ENCODE results near the gene TMA7B. TPM values are rescaled to one million over a fixed set of nuclear protein-coding genes. Genes with fewer than 3 reads are reported as not detected.

TMA7B gene
- total RNA-seq, 1 donor from 2014 or later, result not detected

DNA sequence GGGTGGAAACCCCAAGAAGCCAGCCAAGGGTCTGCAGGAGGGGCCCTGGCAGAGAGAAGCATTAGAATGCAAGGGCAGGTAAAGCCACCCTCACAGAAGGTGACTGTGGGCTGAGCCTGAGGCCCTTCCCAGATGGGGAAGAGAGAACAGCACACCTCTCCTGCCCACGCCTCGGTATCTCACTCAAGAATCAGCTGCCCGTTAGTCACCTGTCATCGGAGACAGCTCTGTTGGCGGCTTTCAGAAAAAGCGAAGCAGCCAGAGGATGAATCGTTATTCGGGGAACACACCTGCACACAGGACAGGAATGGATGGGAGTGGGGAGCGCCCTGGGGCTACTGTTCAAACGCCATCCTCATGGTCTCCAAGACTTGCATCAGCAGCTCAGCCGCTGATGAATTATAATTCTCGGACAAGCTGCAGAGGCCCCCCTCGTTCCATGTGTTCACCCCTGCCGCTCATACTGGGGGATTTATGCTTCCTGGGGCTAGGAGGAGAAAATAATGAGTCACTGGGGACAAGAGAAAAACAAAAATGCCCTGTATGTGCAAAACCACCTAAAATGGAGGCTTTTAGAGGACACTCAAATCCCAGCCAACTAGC is 21.6 kb upstream of the TMA7B start:
- no peak overlapping the region for H3K4me3 Mint-ChIP-seq

DNA sequence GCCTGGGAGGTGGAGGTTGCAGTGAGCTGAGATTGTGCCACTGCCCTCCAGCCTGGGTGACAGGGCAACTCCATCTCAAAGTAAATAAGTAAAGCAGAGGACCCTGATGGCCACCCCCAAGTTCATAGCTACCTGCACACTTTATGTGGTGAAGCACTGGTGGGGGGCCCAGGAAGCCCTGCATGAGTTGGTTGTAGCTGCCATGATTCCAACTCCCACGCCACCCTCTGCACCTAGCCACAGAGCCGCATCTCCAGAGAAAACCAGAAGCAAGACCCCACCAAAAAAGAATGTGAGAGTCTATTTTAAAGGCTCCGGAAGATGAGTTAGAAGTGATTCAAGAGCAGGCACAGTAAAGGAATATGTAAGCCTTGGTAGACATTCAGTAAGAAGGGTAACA is 20.4 kb upstream of the TMA7B start:
- Mint-ChIP-seq H3K27me3 (ENCODE audit: low read depth) (peaks cover 4% of the 10 kb centered on the region), H3K36me3 (ENCODE audit: low read depth) (no peaks in the 10 kb centered on the region), H3K9me3 (no peaks in the 10 kb centered on the region), H3K4me1 (peaks cover 25% of the 10 kb centered on the region), H3K27ac (ENCODE audit: unreplicated experiment) (no peak overlapping the region), H3K4me3 (no peak overlapping the region)
- no peak for DNase-seq (ENCODE audit: low read depth, low spot score)
- TF ChIP-seq, protein P1, sequence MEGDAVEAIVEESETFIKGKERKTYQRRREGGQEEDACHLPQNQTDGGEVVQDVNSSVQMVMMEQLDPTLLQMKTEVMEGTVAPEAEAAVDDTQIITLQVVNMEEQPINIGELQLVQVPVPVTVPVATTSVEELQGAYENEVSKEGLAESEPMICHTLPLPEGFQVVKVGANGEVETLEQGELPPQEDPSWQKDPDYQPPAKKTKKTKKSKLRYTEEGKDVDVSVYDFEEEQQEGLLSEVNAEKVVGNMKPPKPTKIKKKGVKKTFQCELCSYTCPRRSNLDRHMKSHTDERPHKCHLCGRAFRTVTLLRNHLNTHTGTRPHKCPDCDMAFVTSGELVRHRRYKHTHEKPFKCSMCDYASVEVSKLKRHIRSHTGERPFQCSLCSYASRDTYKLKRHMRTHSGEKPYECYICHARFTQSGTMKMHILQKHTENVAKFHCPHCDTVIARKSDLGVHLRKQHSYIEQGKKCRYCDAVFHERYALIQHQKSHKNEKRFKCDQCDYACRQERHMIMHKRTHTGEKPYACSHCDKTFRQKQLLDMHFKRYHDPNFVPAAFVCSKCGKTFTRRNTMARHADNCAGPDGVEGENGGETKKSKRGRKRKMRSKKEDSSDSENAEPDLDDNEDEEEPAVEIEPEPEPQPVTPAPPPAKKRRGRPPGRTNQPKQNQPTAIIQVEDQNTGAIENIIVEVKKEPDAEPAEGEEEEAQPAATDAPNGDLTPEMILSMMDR (conservative IDR thresholded peaks at IDR 0.05), result no peak

More for the DNA sequence above, 21.6 kb upstream of the TMA7B start:
- Mint-ChIP-seq H3K27ac (ENCODE audit: unreplicated experiment) (no peak overlapping the region), H3K9me3 (no peaks in the 10 kb centered on the region), H3K36me3 (ENCODE audit: low read depth) (no peaks in the 10 kb centered on the region), H3K27me3 (ENCODE audit: low read depth) (peaks cover 4% of the 10 kb centered on the region), H3K4me1 (peaks cover 37% of the 10 kb centered on the region)
- TF ChIP-seq, protein P1 (conservative IDR thresholded peaks at IDR 0.05), result no peak
- no peak for DNase-seq (ENCODE audit: low read depth, low spot score)

DNA sequence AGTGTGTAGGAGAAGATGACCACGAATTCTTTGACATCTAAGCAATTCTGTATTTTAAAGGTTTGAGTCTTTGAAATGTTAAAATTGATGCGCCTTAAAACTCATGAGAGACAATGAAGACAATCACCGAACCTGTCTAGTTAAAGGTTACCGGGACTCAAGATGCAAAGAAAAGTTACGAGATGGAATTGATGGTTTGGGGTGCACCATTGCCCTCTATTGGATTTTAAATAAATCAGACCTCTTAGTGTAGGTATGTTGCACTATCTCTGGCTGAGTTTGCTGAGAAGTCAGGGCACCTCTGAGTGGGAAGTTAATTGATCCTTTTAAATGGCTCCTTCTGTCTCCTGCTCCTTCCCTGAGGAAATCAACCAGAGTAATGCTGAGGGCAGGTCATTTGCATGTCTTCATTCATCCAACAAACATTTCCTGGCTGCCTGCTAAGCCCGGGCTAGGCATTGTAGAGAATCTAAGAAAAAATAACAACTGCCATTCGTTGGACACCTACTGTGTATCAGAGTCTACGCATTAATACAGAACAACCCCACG is 19.4 kb upstream of the TMA7B start:
- H3K4me3 Mint-ChIP-seq, result no peak overlapping the region
- no peaks in the 10 kb centered on the region for H3K9me3 Mint-ChIP-seq
- TF ChIP-seq, protein P1 (conservative IDR thresholded peaks at IDR 0.05), result no peak
- DNase-seq (ENCODE audit: low read depth, low spot score), result no peak
- no peak overlapping the region for H3K27ac Mint-ChIP-seq (ENCODE audit: unreplicated experiment)
- H3K36me3 Mint-ChIP-seq (ENCODE audit: low read depth), result no peaks in the 10 kb centered on the region
- H3K4me1 Mint-ChIP-seq, result peaks cover 19% of the 10 kb centered on the region
- peaks cover 4% of the 10 kb centered on the region for H3K27me3 Mint-ChIP-seq (ENCODE audit: low read depth)

DNA sequence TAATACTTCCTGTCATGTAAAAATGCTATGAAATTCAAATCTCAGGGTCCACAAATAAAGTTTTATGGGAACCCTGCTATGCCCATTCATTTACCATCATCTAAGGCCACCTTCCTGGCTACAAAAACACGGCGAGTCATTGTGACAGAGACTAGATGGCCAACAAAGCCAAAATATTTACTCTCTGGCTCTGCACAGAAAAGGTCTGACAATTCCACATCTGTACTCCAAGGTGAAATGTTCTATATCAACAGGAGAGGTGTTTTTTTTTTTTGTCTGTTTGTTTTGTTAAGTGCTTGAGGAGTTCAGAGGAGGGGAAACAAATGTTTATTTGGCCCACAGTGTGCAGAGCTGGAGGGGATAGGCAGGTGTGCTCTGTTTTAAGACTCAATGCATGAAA is 18.6 kb upstream of the TMA7B start:
- DNase-seq (ENCODE audit: low read depth, low spot score), result no peak
- no peaks in the 10 kb centered on the region for H3K36me3 Mint-ChIP-seq (ENCODE audit: low read depth)
- no peak overlapping the region for H3K4me3 Mint-ChIP-seq
- no peaks in the 10 kb centered on the region for H3K27me3 Mint-ChIP-seq (ENCODE audit: low read depth)
- TF ChIP-seq, protein P1 (conservative IDR thresholded peaks at IDR 0.05), result no peak
- no peaks in the 10 kb centered on the region for H3K9me3 Mint-ChIP-seq
- H3K4me1 Mint-ChIP-seq, result peaks cover 15% of the 10 kb centered on the region
- H3K27ac Mint-ChIP-seq (ENCODE audit: unreplicated experiment), result no peak overlapping the region

DNA sequence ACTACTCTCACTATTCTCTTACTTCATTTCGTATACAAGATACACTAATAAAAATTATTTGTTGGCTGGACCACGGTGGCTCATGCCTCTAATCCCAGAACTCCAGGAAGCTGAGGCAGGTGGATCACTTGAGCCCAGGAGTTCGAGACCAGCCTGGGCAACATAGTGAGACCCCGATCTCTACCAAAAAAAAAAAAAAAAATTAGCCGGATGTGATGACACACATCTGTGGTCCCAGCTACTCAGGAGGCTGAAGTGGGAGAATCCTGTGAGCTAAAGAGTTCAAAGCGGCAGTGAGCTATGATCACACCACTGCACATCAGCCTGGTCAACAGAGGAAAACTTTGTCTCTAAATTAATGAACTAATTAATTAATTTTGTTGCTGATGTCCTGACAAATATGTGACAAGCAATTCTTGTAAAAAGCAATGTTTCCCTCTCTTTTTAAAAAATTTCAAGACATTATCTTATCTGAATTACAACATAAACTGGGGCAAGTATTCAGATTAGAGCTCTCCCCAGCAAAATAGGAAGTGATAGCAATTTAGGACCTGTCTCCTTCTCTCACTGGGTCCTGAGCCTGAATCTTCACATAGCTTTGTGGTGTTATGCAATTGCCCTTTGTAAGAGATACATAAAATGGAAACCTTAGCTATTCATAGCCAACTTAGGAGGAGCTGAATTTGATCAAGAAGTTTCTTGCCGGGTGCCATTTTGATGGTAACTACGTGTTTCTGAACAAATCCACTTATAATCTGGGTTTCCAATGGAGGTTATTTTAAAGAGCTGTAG is 17.6 kb upstream of the TMA7B start:
- H3K4me3 Mint-ChIP-seq, result no peak overlapping the region
- DNase-seq (ENCODE audit: low read depth, low spot score), result no peak
- TF ChIP-seq, protein P1 (conservative IDR thresholded peaks at IDR 0.05), result no peak
- no peak overlapping the region for H3K27ac Mint-ChIP-seq (ENCODE audit: unreplicated experiment)
- no peaks in the 10 kb centered on the region for H3K27me3 Mint-ChIP-seq (ENCODE audit: low read depth)
- no peaks in the 10 kb centered on the region for H3K36me3 Mint-ChIP-seq (ENCODE audit: low read depth)
- H3K9me3 Mint-ChIP-seq, result no peaks in the 10 kb centered on the region
- H3K4me1 Mint-ChIP-seq, result peaks cover 22% of the 10 kb centered on the region

Measured in neural crest cell (in vitro differentiated cells).